KOPT-K1 (cell line): ENCODE measurements around the gene GABRG3.
"Not testable (repeated sequence)": the region's sequence is repeated elsewhere in the genome, so short reads cannot be mapped to it uniquely, and the experiment has no call there.

Source experiments
- H3K27ac ChIP-seq: fragments of 200-600 bp; sonication (generic); 2 replicates; pipeline ENCODE4 v1.5.1; 2016; ENCODE audit warnings: antibody characterized with exemption, mild to moderate bottlenecking, low read depth, low read length; ENCODE audit not compliant: poor library complexity, severe bottlenecking
- H3K36me3 ChIP-seq: fragments of 200-600 bp; sonication (generic); 2 replicates; pipeline ENCODE4 v1.5.1; 2017; ENCODE audit warnings: antibody characterized with exemption, mild to moderate bottlenecking, low read length, moderate library complexity; ENCODE audit not compliant: insufficient read depth
- H3K9me3 ChIP-seq: fragments of 200-600 bp; sonication (generic); 2 replicates; pipeline ENCODE4 v1.5.1; 2017; ENCODE audit warnings: antibody characterized with exemption, low read length, mild to moderate bottlenecking; ENCODE audit not compliant: insufficient read depth, poor library complexity, severe bottlenecking

The GABRG3 gene

GRCh38 chr15:27352136-27352535 lies 381.2 kb downstream of the GABRG3 start:
- H3K36me3 ChIP-seq: no peaks in the 10 kb centered on the region
- no peak overlapping the region for H3K27ac ChIP-seq
- no peaks in the 10 kb centered on the region for H3K9me3 ChIP-seq

GRCh38 chr15:27353856-27354255 lies 382.9 kb downstream of the GABRG3 start:
- Histone ChIP-seq H3K9me3 (no peaks in the 10 kb centered on the region), H3K27ac (no peak overlapping the region), H3K36me3 (no peaks in the 10 kb centered on the region)

GRCh38 chr15:27358751-27359434 lies 387.9 kb downstream of the GABRG3 start:
- H3K27ac ChIP-seq: no peak overlapping the region
- no peaks in the 10 kb centered on the region for H3K9me3 ChIP-seq
- no peaks in the 10 kb centered on the region for H3K36me3 ChIP-seq

- Histone ChIP-seq H3K9me3 (no peaks in the 10 kb centered on the region), H3K27ac (no peak overlapping the region), H3K36me3 (no peaks in the 10 kb centered on the region)
These were observed 388.6 kb downstream of the GABRG3 start for GRCh38 chr15:27359586-27359985.

GRCh38 chr15:27360316-27360715 lies 389.3 kb downstream of the GABRG3 start:
- Histone ChIP-seq H3K27ac (no peak overlapping the region), H3K36me3 (no peaks in the 10 kb centered on the region), H3K9me3 (no peaks in the 10 kb centered on the region)

GRCh38 chr15:27361438-27361837 lies 390.5 kb downstream of the GABRG3 start:
- Histone ChIP-seq H3K9me3 (no peaks in the 10 kb centered on the region), H3K27ac (no peak overlapping the region), H3K36me3 (no peaks in the 10 kb centered on the region)

GRCh38 chr15:27365456-27365855 lies 394.5 kb downstream of the GABRG3 start:
- H3K9me3 ChIP-seq: no peaks in the 10 kb centered on the region
- no peak overlapping the region for H3K27ac ChIP-seq
- H3K36me3 ChIP-seq: no peaks in the 10 kb centered on the region

- not testable (repeated sequence) for H3K9me3 ChIP-seq, H3K27ac ChIP-seq, H3K36me3 ChIP-seq
These were observed 406.4 kb downstream of the GABRG3 start for GRCh38 chr15:27377391-27377790.

- Histone ChIP-seq H3K9me3 (no peaks in the 10 kb centered on the region), H3K27ac (no peak overlapping the region), H3K36me3 (no peaks in the 10 kb centered on the region)
These were observed 411.5 kb downstream of the GABRG3 start for GRCh38 chr15:27382361-27383025.

GRCh38 chr15:27383726-27384125 lies 412.7 kb downstream of the GABRG3 start:
- no peaks in the 10 kb centered on the region for H3K36me3 ChIP-seq
- H3K9me3 ChIP-seq: no peaks in the 10 kb centered on the region

GRCh38 chr15:27392163-27392562 lies 421.2 kb downstream of the GABRG3 start:
- Histone ChIP-seq H3K36me3 (no peaks in the 10 kb centered on the region), H3K27ac (no peak overlapping the region), H3K9me3 (no peaks in the 10 kb centered on the region)

More at GRCh38 chr15:27383726-27384125, 412.7 kb downstream of the GABRG3 start:
- no peak overlapping the region for H3K27ac ChIP-seq

GRCh38 chr15:27396521-27396920 lies 425.5 kb downstream of the GABRG3 start:
- no peaks in the 10 kb centered on the region for H3K36me3 ChIP-seq
- H3K9me3 ChIP-seq: no peaks in the 10 kb centered on the region
- no peak overlapping the region for H3K27ac ChIP-seq

- H3K27ac ChIP-seq: no peak overlapping the region
- H3K36me3 ChIP-seq: no peaks in the 10 kb centered on the region
- H3K9me3 ChIP-seq: no peaks in the 10 kb centered on the region
These were observed 426.0 kb downstream of the GABRG3 start for GRCh38 chr15:27396996-27397395.

- Histone ChIP-seq H3K36me3 (no peaks in the 10 kb centered on the region), H3K27ac (no peak overlapping the region), H3K9me3 (no peaks in the 10 kb centered on the region)
These were observed 427.7 kb downstream of the GABRG3 start for GRCh38 chr15:27398631-27399161.

GRCh38 chr15:27399241-27399640 lies 428.3 kb downstream of the GABRG3 start:
- Histone ChIP-seq H3K36me3 (no peaks in the 10 kb centered on the region), H3K27ac (no peak overlapping the region), H3K9me3 (no peaks in the 10 kb centered on the region)

- H3K9me3 ChIP-seq: no peaks in the 10 kb centered on the region
- no peaks in the 10 kb centered on the region for H3K36me3 ChIP-seq
- H3K27ac ChIP-seq: no peak overlapping the region
These were observed 430.5 kb downstream of the GABRG3 start for GRCh38 chr15:27401471-27401870.
